Chondrocyte (in vitro differentiated cells): Measurements from ENCODE around the gene DMWD. TPM values are rescaled to one million over a fixed set of nuclear protein-coding genes. Genes with fewer than 3 reads are reported as not detected.
A peak's percentile ranks its signal among the peaks of the same experiment; 100 is the strongest.

Source experiments
- DNase-seq: peaks from one replicate; pipeline ENCODE4 v3.0.0; 2021; ENCODE audit warnings: mixed read lengths, low spot score
- H3K27ac Mint-ChIP-seq: one replicate; pipeline ENCODE4 v1.8.0; 2021; ENCODE audit warnings: mild to moderate bottlenecking, moderate library complexity, mixed read lengths; ENCODE audit not compliant: unreplicated experiment
- H3K27me3 Mint-ChIP-seq: 2 replicates; pipeline ENCODE4 v1.8.0; 2021; ENCODE audit warnings: low read depth, mixed read lengths
- H3K36me3 Mint-ChIP-seq: 2 replicates; pipeline ENCODE4 v1.8.0; 2021; ENCODE audit warnings: low read depth, mixed read lengths
- H3K4me1 Mint-ChIP-seq: 2 replicates; pipeline ENCODE4 v1.8.0; 2021; ENCODE audit warnings: low read depth, mild to moderate bottlenecking, mixed read lengths
- H3K4me3 Mint-ChIP-seq: one replicate; pipeline ENCODE4 v1.8.0; 2021; ENCODE audit warnings: mild to moderate bottlenecking, moderate library complexity, mixed read lengths; ENCODE audit not compliant: unreplicated experiment
- H3K9me3 Mint-ChIP-seq: 2 replicates; pipeline ENCODE4 v1.8.0; 2021; ENCODE audit warnings: low read depth, mixed read lengths
- CTCF ChIP-seq: fragments of 200-600 bp; sonication (generic); IDR thresholded peaks from 2 replicates; pipeline ENCODE4 v1.5.0; 2021; ENCODE audit warnings: antibody characterized with exemption, mild to moderate bottlenecking, moderate library complexity
- total RNA-seq: library from RNA; stranded (reverse); gene quantifications from 3 replicates; pipeline ENCODE4 v1.2.1, GENCODE V29; 2021

The DMWD gene
- total RNA-seq, 1 donor from 2014 or later: 77.6 TPM

DNA sequence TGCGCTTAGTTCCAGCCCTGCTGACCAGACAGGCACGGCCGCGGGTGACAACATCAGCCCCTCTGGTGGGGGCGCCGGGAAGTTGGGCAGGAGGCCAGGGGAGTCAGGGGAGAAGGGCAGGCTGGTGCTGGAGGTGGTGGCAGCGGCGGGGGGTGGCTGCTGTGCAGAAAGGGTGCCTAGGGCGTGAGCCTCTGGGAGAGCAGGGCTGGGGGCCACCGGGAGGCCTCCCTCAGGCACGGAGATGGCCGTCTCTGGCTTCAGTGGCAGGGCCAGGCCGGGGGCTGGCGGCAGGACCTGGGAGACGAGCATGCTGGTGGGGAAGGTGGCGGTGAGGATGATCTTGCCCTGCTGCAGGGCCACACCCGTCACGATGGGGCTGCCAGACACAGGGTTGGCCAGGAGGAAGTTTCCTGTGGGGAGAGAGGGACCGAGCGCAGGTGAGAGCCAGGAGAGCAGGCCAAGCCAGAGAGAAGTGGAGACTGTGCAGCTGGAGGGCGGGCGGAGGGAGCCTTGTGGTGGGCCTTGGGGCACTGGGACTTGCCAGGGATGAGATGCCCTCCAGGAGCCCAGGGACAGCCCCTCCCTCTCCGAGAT is 26.8 kb downstream of the DMWD start:
- Mint-ChIP-seq H3K4me1 (peaks cover 25% of the 10 kb centered on the region), H3K4me3 (peak overlapping the region; percentile 45), H3K9me3 (no peaks in the 10 kb centered on the region), H3K27ac (no peak overlapping the region), H3K27me3 (no peaks in the 10 kb centered on the region), H3K36me3 (no peaks in the 10 kb centered on the region)
- DNase-seq: no peak
- no peak for TF ChIP-seq CTCF

DNA sequence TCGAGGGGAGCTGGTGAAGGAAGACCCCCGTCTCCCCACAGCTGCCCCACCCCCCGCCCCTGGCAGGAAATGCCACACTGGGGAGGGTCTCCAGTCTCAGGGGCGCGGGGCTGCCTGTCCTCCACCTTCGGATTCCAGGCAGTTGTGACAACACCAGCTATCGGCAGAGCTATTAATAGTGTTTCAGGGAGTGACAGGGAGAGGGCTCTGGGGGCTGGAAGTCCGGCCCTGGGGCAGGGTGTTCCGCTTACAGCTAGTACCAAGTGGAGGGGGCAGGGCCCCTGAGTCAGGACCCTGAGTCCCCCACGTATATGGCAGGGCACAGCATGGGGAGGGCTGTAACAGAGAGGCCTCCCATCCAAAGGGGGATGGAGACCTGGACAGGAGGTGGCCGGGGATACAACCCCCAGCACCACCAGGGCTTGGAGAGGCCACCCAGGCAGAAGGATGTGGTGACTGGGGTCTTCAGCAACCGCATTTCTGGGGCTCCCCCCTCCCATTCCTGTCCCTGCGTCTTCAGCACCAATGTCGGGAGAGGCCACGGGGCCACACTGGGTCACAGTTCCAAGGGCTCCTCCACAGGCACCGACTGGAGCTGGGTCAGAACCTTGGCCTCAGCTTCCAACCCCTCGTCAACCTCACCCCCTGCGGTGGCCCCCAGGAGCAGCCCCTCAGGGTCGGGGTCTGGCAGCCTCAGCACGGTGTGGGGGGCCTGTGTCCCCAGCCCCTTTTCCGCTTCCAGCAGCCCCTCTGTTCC is 27.5 kb downstream of the DMWD start:
- Mint-ChIP-seq H3K27me3 (no peaks in the 10 kb centered on the region), H3K4me3 (peak overlapping the region; percentile 51), H3K9me3 (no peaks in the 10 kb centered on the region), H3K27ac (peak overlapping the region; percentile 59), H3K4me1 (peaks cover 21% of the 10 kb centered on the region), H3K36me3 (no peaks in the 10 kb centered on the region)
- DNase-seq: no peak
- TF ChIP-seq CTCF: peak; percentile 4

- TF ChIP-seq CTCF: no peak
- peak overlapping the region; percentile 59 for H3K27ac Mint-ChIP-seq
- peaks cover 18% of the 10 kb centered on the region for H3K4me1 Mint-ChIP-seq
- no peak for DNase-seq
- H3K27me3 Mint-ChIP-seq: no peaks in the 10 kb centered on the region
- peak overlapping the region; percentile 51 for H3K4me3 Mint-ChIP-seq
- no peaks in the 10 kb centered on the region for H3K36me3 Mint-ChIP-seq
- H3K9me3 Mint-ChIP-seq: no peaks in the 10 kb centered on the region
Observed at GRCh38 chr19:45764475-45764874, 28.2 kb downstream of the DMWD start.

- TF ChIP-seq CTCF: no peak
- no peaks in the 10 kb centered on the region for H3K9me3 Mint-ChIP-seq
- peaks cover 18% of the 10 kb centered on the region for H3K4me1 Mint-ChIP-seq
- no peaks in the 10 kb centered on the region for H3K36me3 Mint-ChIP-seq
- no peak for DNase-seq
- H3K27me3 Mint-ChIP-seq: no peaks in the 10 kb centered on the region
- H3K4me3 Mint-ChIP-seq: no peak overlapping the region
- H3K27ac Mint-ChIP-seq: no peak overlapping the region
Observed at GRCh38 chr19:45763691-45764294, 28.9 kb downstream of the DMWD start.

DNA sequence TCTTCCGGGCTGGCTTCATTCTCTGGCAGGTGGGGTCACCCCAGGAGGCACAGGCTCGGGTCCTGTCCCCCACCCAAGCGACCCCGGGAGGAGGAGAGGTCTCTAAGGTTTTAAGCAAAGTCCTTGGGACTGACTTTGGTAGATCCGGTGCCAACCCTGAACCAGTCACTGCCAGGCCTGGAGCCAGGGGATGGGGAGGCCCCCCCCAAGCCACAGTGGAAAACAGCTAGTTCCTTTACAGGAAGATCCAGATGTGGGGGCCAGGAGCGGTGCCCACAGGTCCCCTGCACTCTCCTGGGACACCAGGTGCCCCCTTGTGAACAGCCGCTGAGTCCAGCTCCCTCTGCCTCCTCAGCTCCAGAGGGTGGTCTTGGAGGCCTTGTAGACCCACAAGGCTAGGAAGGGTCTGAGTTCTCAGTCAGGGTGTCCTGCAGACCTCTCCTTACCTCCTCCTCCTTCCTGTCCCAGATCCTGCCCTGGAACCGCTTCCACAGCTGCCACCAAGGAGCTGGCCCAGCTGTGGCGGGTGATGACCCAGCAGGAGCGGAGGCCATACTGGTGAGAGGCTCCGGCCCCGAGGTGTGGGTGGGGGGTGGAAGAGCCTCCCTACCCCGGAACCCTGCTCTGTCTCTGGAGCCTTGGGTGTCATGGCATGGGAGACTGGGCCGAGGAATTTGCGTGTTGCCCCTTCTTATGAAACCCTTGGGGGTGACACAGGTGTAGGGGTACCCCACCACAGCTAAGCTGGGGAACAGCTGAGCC is 29.6 kb downstream of the DMWD start:
- H3K9me3 Mint-ChIP-seq: no peaks in the 10 kb centered on the region
- H3K4me3 Mint-ChIP-seq: no peak overlapping the region
- H3K36me3 Mint-ChIP-seq: no peaks in the 10 kb centered on the region
- no peak overlapping the region for H3K27ac Mint-ChIP-seq
- no peak for DNase-seq
- no peaks in the 10 kb centered on the region for H3K27me3 Mint-ChIP-seq
- peaks cover 18% of the 10 kb centered on the region for H3K4me1 Mint-ChIP-seq
- no peak for TF ChIP-seq CTCF
